NT2/D1 (cell line): Measurements from ENCODE around the gene OTUB1.
A peak's percentile ranks its signal among the peaks of the same experiment; 100 is the strongest.

Experiments
- DNase-seq: peaks from one replicate; pipeline ENCODE4 v3.0.0-alpha.2; 2011; ENCODE audit warnings: low read depth, low spot score
- H3K27me3 ChIP-seq: 2 replicates; pipeline ENCODE4 v1.6.0; 2011; ENCODE audit warnings: mild to moderate bottlenecking; ENCODE audit not compliant: insufficient read length, insufficient read depth
- H3K36me3 ChIP-seq: 2 replicates; pipeline ENCODE4 v1.6.1; 2011; ENCODE audit warnings: mild to moderate bottlenecking, low read length, mixed read lengths; ENCODE audit not compliant: insufficient read depth, insufficient read length
- H3K4me1 ChIP-seq: 2 replicates; pipeline ENCODE4 v1.5.1; 2011; ENCODE audit not compliant: insufficient read depth, insufficient read length
- H3K4me3 ChIP-seq: 2 replicates; pipeline ENCODE4 v1.5.1; 2011; ENCODE audit warnings: low read depth; ENCODE audit not compliant: insufficient read length
- H3K9ac ChIP-seq: 2 replicates; pipeline ENCODE4 v1.6.0; 2011; ENCODE audit warnings: low read depth; ENCODE audit not compliant: insufficient read length
- H3K9me3 ChIP-seq: 2 replicates; pipeline ENCODE4 v1.5.1; 2011; ENCODE audit warnings: mild to moderate bottlenecking, low read length; ENCODE audit not compliant: insufficient read depth
- SUZ12 ChIP-seq: IDR thresholded peaks from 2 replicates; pipeline ENCODE4 v1.6.1; 2011; ENCODE audit not compliant: insufficient read length, insufficient read depth; ENCODE audit errors: extremely low read depth
- YY1 ChIP-seq: IDR thresholded peaks from 2 replicates; pipeline ENCODE4 v1.6.1; 2011; ENCODE audit not compliant: insufficient read length, insufficient read depth
- ZNF274 ChIP-seq: IDR thresholded peaks from 2 replicates; pipeline ENCODE4 v1.6.1; 2011; ENCODE audit warnings: mild to moderate bottlenecking, low read depth, low read length

The OTUB1 gene

DNA sequence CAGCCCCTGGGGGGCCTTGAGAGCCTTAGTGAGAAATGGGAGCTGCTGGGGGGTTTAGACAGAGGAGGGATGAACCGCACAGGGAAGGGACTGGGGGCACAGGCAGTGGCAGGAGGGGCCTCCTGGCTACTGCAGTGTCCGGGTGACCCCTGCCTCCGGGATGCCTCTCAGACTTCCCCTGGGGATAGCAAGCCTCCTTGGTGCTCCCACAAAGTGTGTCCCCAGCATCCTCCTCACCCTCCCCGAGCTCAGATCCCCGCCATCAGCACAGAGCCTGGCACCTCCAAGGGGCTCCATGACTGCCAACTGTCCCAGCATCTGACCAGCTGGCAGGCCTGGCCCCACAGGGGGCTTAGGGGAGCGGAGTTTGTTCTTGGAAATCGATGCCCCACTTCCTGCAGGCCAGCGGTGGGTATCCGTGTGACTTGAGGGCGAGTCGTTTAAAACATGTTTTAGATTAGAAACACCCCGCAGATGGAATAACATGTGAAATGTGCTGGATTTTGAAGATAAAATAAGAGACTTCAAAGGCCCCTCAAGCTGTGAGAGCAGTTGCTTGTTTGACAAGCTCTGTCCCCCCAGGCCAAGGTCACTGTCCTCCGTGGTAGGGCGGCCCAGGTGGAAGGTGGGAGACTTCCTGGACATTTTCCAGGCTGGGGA lies 36.0 kb downstream of the OTUB1 start:
- Histone ChIP-seq H3K4me3 (no peak overlapping the region), H3K36me3 (no peaks in the 10 kb centered on the region), H3K9ac (peak overlapping the region; percentile 78), H3K27me3 (peaks cover 13% of the 10 kb centered on the region), H3K9me3 (no peaks in the 10 kb centered on the region), H3K4me1 (peaks cover 43% of the 10 kb centered on the region)
- DNase-seq = no peak
- TF ChIP-seq YY1 (no peak), ZNF274 (no peak), SUZ12 (no peak)

DNA sequence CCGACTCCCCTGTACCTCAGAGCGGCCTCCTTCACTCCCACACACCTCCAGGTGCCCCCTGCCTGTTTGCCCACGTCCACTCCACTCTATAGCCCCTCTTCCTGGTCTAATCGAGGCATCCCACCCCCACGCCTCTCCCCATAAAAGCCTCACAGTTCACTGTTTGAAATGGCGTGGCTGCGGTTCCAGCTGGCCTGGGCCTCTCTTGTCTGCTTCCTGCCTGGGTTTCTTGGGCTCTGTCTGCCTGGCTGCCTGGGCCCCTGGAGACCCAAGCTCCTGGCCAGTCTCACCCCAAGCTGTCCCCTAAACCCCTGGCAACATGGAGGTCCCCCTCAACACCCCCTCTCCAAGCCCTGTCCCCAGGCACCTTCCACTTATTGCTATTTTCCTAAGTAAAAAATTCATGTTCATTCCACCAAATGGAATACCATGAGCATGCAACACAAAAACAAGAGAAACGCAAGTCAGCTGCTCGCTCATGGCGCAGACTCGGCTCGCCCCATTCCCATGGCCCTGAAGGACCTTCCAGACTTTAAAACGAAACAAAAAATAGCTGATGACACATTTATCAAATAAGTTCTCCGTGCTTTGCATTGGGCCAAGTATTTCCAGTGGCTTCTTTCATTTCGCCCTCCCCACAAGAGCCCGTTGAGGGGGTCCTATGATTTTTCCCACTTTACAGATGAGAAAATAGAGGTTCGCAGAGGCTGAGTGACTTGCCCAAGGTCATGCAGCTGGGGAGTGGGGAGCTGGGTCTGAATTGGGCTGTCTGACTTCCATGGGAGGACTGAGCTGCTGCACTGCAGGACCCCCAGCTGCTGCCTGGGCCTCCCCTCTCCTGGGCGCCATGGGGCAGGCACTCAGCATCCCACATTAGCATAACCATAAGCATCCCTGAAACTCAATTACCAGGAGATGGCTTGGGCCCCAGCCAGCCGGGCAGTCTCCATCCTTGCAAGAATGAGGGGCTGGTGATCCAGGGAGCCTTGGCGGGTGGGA lies 37.8 kb downstream of the OTUB1 start:
- Histone ChIP-seq H3K4me3 (no peak overlapping the region), H3K4me1 (peaks cover 50% of the 10 kb centered on the region), H3K9me3 (no peaks in the 10 kb centered on the region), H3K36me3 (no peaks in the 10 kb centered on the region), H3K27me3 (peaks cover 11% of the 10 kb centered on the region), H3K9ac (no peak overlapping the region)
- no peak for TF ChIP-seq SUZ12
- DNase-seq = peak; percentile 68

DNA sequence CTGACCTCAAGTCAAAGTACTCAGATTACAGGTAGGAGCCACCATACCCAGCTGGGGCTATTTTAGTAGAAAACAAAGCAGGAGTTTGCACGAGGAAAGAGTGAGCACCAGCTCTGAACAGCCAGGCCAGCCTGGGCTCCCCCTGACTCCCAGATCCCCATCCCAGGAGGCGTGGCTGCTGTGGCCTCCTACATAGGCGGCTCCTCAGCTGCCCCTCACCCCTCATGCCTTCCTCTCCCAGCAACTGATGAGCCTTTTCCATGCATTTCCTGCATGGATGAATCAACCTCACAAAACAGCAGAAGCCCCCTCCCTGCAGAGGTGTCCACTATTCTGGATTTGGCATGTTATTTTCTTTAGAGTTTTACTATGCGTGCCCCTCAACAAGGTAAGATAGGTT lies 39.0 kb downstream of the OTUB1 start:
- Histone ChIP-seq H3K36me3 (no peaks in the 10 kb centered on the region), H3K9ac (peak overlapping the region; percentile 35), H3K4me3 (no peak overlapping the region), H3K9me3 (no peaks in the 10 kb centered on the region), H3K4me1 (peaks cover 56% of the 10 kb centered on the region), H3K27me3 (peaks cover 11% of the 10 kb centered on the region)
- TF ChIP-seq YY1 (no peak), SUZ12 (no peak), ZNF274 (no peak)
- DNase-seq = peak; percentile 92

DNA sequence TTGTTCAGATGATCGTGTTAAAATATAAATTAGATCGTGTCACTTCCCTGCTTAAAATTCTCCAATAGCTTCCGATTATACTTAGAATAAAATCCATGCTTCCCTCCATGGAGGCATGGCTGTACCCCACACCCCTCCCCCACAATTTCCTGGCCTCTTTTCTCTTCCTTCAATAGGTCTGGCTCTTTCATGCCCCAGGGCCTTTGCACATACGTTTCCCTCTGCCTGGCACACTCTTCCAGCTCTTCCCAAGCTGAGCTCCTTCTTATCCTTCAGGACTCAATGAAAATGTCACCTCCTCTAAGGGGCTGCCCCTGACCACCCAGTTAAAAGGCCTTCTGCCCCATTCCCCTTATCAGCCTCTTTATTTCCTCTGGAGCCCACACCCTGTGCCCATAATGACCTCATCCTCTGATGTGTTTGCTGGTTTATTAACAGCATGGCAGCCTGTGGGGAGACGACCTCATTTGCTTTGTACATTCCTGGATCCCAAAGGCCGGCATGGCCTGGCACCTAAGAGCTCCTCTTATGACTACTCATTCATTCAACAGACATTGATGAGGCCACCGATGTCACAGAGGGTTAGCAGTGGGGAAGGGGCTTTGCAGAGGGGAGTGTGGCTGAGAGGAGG lies 40.5 kb downstream of the OTUB1 start:
- TF ChIP-seq YY1 = no peak
- TF ChIP-seq ZNF274 = no peak
- no peak for TF ChIP-seq SUZ12
- no peak overlapping the region for H3K4me3 ChIP-seq
- H3K9ac ChIP-seq = no peak overlapping the region
- H3K27me3 ChIP-seq = peaks cover 13% of the 10 kb centered on the region
- H3K4me1 ChIP-seq = peaks cover 46% of the 10 kb centered on the region
- no peak for DNase-seq
- no peaks in the 10 kb centered on the region for H3K9me3 ChIP-seq
- H3K36me3 ChIP-seq = no peaks in the 10 kb centered on the region

DNA sequence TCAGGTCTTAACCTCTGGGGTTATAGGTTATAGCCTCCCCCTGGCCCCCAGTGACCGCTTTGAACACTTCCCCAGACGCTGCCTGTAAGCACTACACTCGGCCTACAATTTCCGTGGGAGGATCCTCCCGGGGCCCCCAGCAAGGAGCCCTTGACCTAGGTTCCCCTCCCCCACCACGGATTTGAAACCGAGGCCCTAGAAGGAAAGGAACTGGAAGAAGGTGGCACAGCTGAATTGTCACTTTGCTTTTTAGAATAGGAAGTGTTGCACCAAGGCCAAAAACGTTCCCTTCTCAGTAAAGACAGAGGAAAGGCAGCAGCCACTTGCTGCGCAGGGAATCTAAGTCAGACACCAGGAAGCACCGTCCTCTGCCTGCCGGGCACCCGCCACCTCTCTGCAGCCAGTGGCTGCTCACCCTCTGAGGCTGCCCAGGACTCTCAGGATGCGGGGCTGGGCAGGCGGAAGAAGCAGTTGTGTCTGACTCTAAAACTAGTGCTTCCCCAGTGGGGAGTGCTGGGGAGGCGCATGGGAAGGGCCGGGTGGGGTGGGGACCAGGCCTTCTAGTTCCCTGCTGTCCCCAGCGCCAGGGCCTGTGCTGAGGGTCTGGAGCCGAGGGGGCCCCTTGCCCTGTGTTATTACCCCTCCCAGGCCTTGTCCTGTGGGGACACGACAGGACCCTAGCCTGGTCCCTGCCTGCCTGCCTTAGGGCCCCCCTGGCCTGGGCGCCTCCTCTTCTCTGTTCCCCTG lies 41.6 kb downstream of the OTUB1 start:
- no peaks in the 10 kb centered on the region for H3K36me3 ChIP-seq
- H3K27me3 ChIP-seq = peaks cover 24% of the 10 kb centered on the region
- peak overlapping the region; percentile 76 for H3K9ac ChIP-seq
- H3K4me1 ChIP-seq = peaks cover 39% of the 10 kb centered on the region
- TF ChIP-seq YY1 (no peak), SUZ12 (no peak), ZNF274 (no peak)
- H3K4me3 ChIP-seq = no peak overlapping the region
- H3K9me3 ChIP-seq = no peaks in the 10 kb centered on the region
- DNase-seq = no peak

DNA sequence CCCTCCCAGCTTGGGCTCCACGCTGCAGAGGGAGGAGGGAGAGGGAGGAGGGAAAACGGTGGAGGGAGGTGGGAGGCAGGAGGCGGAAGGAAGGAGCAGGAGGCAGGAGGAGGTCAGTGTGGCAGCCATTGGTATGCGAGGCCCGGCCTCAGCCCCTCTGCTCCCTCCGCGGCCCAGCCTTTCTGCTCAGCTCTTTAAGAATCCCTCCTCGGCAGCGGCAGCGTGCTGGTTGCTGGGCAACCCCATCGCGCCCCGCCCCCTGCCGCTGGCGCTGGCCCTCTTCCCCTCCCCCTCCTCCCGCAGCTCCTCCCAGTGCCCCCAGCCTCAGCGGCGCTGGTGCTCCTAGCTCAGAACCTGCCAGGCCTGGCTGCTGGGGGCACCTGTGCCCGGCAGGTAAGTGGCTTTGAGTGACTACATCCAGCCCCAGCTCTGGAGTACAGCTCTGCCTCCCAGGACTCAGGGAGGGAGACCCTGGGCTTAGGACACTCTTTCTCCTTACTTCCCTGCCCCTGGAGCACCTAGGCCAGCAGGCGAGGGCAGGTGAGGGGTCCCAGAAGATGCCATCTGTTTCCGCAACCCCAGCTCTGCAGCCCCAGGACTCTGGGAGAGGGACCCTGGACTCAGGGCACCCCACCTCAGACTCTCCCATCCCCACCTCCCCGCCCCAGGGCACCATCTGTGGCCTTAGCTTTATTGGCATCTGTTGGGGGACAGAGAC lies 42.3 kb downstream of the OTUB1 start:
- H3K4me3 ChIP-seq = no peak overlapping the region
- peaks cover 36% of the 10 kb centered on the region for H3K4me1 ChIP-seq
- TF ChIP-seq ZNF274 (no peak), YY1 (peak; percentile 54)
- H3K36me3 ChIP-seq = no peaks in the 10 kb centered on the region
- DNase-seq = peak; percentile 90
- no peaks in the 10 kb centered on the region for H3K9me3 ChIP-seq
- H3K27me3 ChIP-seq = peaks cover 28% of the 10 kb centered on the region
- H3K9ac ChIP-seq = peak overlapping the region; percentile 76
